Measurements from ENCODE around the gene SNX18. TPM values are rescaled to one million over a fixed set of nuclear protein-coding genes. Genes with fewer than 3 reads are reported as not detected.

SNX18 gene
- total and polyA plus RNA-seq, 2 experiments from 2014 or later: 4.7 to 33.0 TPM

GRCh38 chr5:54525261-54525660, 7.7 kb downstream of the SNX18 start:
- H3K36me3 ChIP-seq (ENCODE audit: insufficient read depth): no peaks in the 10 kb centered on the region
- H3K27ac Mint-ChIP-seq: no peak overlapping the region

More at GRCh38 chr5:54525261-54525660, 7.7 kb downstream of the SNX18 start:
- Histone ChIP-seq H3K9me2 (ENCODE audit: insufficient read depth) (no peaks in the 10 kb centered on the region), H2AFZ (no peak overlapping the region), H3K4me1 (ENCODE audit: insufficient read depth) (peaks cover 5% of the 10 kb centered on the region; the same call in 1 of the 2 replicates), H3K27me3 (ENCODE audit: insufficient read depth) (no peaks in the 10 kb centered on the region), H3K4me2 (no peak overlapping the region), H3K4me3 (no peak overlapping the region), H4K20me1 (replicated peaks; ENCODE audit: insufficient read depth) (peaks cover 3% of the 10 kb centered on the region; the same call in 1 of the 2 replicates), H3F3A (replicated peaks; ENCODE audit: low read depth) (no peaks in the 10 kb centered on the region), H3K79me2 (replicated peaks; ENCODE audit: insufficient read depth) (peaks cover 98% of the 10 kb centered on the region), H3K27ac (ENCODE audit: low read depth) (no peak overlapping the region)
- H3K4me3 Mint-ChIP-seq: no peak overlapping the region
- DNase-seq (ENCODE audit: low spot score) (no peak), ATAC-seq (no peak)
- H3K4me1 Mint-ChIP-seq: peaks cover 28% of the 10 kb centered on the region
- H3K9me3 Mint-ChIP-seq: no peaks in the 10 kb centered on the region
- no peaks in the 10 kb centered on the region for H3K36me3 Mint-ChIP-seq (ENCODE audit: low read depth)
- H3K27me3 Mint-ChIP-seq (ENCODE audit: insufficient read depth, low read depth, poor library complexity): peaks cover 2% of the 10 kb centered on the region
- TF ChIP-seq ZNF462 (CRISPR knock-in tag; IDR thresholded peaks at IDR 0.05): no peak
- TF ChIP-seq CREB1 (CRISPR knock-in tag; IDR thresholded peaks at IDR 0.05; ENCODE audit: low read depth): no peak
- TF ChIP-seq POLR2AphosphoS5 (IDR thresholded peaks at IDR 0.05; ENCODE audit: low read depth): no peak
- TF ChIP-seq EZH2phosphoT487 (IDR thresholded peaks at IDR 0.05; ENCODE audit: unreplicated experiment): no peak
- TF ChIP-seq REST (IDR thresholded peaks at IDR 0.05; ENCODE audit: unreplicated experiment): no peak
- no peak for TF ChIP-seq ETS1 (IDR thresholded peaks at IDR 0.05)
- no peak for TF ChIP-seq CTCF (conservative IDR thresholded peaks at IDR 0.05; ENCODE audit: low read depth in 2 of 2)
- no peak for TF ChIP-seq STAT1 (IDR thresholded peaks at IDR 0.05; ENCODE audit: unreplicated experiment)
- no peak for TF ChIP-seq NANOG (IDR thresholded peaks at IDR 0.05; ENCODE audit: borderline replicate concordance)
- TF ChIP-seq EZH2 (IDR thresholded peaks at IDR 0.05; ENCODE audit: low read depth, unreplicated experiment): no peak
- TF ChIP-seq ZNF114 (CRISPR knock-in tag; IDR thresholded peaks at IDR 0.05): no peak
- TF ChIP-seq ZNF331 (CRISPR knock-in tag; IDR thresholded peaks at IDR 0.05; ENCODE audit: low read depth): no peak
- TF ChIP-seq JUNB (IDR thresholded peaks at IDR 0.05; ENCODE audit: unreplicated experiment): no peak

Data from GM23338 (cell line).